Activated CD4-positive, alpha-beta T cell treated with anti-CD3 and anti-CD28 coated beads, Interleukin-2, amount 50 U/mL, for 16 hours (primary cell): ENCODE data around the gene NGF.

Source experiments
- DNase-seq: peaks from one replicate; pipeline ENCODE4 v3.0.0-alpha.2; 2020

The NGF gene

DNA sequence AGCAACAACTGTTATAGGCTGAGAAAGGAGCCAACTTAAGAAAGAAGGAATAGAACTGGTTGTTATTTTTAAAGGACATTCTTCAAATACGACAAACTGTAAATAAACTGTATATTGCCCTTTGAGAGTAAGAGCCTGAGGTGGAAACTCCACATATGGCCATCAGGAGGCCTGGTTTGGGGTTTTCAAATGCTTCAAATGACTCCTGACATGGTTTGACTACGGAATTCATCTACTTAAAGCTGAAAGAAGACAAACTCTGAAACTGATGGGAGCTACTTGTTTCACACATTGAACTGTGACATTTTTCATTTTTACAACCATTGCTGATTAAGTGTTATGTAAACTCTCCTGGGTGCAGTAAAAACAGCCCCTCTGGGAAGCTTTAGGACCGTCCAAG, 59.8 kb downstream of the NGF start:
- DNase-seq: no peak

DNA sequence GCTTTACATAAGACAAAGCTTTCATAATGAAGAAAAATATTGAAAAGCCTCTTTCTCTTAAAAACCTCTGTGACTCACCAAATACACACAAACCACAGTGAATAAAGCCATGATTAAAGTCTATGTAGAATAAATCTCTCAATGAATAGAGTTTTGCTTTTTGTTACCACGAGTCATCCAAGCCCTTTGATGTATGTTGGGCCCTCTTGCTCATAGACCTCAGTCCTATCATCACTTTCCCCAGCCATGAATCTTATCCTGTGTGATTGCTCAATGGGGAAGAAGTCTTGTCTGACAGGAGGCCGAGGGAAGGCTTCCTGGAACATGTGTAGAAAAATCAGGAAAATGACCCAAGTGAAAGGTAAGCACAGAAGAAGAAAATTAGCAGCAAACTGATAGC, 60.8 kb downstream of the NGF start:
- DNase-seq: no peak

- peak; percentile 24 for DNase-seq
Observed at GRCh38 chr1:115275216-115275615, 62.8 kb downstream of the NGF start.

- DNase-seq: no peak
Observed at GRCh38 chr1:115274467-115274866, 63.6 kb downstream of the NGF start.

DNA sequence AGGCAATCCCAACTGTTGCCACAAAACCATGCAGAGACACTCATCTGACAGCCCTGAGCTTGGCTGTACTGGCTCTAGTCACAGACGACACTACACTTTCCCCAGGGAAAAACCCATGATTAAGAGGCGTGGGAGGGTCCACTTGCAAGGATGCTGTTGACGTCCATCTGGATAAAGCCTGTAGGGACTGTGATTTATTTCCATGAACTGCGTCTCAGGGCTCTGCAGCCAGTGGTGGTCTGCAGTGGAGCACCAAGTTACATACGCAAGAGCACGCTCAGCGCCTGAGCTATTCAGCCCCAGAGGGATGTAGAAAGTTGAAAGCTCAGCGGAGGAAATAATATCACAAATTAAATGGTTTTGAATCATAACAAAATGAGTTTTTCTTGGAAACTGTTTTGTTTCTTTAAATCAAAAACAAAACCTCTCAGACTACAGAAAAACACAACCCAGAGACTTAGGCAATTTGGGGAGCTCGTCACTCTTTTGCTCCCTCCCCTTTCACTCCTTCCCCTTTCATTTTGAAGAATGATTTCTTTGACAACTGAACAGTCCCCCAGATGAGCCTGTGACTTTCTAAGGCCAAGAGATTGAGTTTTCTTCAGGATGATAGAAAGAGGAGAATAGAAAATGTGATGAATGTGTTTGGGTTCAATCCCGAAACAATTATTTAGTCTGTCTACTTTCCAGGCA, 71.2 kb downstream of the NGF start:
- DNase-seq: no peak

DNA sequence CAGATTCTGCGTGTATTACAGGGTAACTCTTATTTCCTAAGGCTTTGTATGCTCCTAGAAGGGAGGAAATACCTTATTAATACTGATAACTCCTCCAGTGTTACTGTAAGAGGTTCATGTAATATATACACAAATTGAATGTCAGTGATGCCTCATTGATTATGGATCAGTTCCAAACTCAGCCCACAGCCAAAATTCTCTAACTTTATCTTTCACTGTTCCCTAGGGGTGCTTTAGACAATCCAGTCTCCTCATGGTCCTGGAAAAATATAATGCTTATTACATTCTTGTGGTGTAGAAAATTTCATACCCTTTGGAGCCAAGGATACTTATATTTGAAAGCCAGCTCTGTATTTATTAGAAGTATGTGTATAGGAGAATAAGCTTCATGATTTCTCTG, 73.0 kb downstream of the NGF start:
- DNase-seq: no peak

- no peak for DNase-seq
Observed at GRCh38 chr1:115262886-115263285, 75.2 kb downstream of the NGF start.

DNA sequence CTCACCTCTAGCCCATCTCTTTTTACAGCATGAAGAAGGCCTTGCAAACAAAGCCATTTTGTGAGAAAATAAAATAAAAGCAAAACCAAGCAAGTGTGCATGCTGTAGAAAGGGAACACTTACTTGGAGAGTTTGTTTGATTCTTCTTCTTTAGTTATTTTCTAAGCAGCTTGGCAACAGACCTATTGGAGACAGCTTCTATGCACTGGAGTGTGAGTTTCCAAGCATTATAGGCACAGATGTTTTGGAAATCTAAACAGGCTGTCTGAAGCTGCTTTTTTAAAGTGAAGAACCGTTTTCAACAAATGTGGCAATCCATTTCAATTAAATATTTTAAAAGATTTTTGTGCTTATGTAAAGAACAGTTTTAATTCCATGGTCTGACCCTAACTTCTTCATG, 76.6 kb downstream of the NGF start:
- no peak for DNase-seq

DNA sequence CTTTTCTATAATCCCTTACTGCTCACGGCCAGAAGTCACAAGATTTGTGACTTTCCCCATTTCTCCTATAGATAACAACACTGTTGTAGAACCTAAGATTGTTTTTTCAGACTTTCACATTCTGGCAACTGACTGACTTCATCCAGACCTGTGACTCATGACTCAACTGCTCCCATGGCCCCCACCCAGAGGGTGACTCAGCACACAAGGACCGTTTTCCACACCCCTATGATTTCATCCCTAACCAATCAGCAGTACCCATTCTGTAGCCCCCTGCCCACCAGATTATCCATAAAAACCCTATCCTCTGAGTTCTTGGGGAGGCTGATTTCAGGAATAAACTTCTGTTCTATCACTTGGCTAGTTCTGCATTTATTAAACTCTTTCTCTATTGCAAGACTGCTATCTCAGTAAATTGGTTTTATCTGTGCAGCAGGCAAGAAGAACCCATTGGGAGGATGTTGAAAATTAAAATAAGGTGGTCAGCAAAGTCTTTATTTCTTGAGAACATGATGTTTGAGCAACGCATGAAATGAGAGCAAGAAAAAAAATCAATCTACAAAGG, 79.7 kb downstream of the NGF start:
- DNase-seq: no peak

GRCh38 chr1:115257591-115257990, 80.5 kb downstream of the NGF start:
- DNase-seq: no peak

DNA sequence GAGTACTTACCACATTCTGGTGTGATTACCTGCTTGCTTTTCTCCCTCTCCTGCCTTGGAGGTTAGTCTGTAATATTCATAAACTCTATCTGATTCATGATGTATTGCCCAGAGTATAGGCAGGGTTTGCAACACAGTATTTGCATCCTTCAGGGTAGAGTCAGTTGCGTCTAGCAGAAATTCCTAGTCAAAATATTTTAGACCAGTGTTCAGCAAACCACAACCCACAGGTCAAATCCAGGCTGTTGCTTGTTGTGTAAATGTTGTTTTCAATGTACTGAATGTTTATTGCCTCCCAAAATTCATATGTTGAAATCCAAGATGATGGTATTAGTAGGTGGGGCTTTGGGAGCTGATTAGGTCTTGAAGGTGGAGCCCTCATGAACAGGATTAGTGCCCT, 82.9 kb downstream of the NGF start:
- DNase-seq: no peak

- DNase-seq: no peak
Observed at GRCh38 chr1:115252585-115252984, 85.5 kb downstream of the NGF start.

DNA sequence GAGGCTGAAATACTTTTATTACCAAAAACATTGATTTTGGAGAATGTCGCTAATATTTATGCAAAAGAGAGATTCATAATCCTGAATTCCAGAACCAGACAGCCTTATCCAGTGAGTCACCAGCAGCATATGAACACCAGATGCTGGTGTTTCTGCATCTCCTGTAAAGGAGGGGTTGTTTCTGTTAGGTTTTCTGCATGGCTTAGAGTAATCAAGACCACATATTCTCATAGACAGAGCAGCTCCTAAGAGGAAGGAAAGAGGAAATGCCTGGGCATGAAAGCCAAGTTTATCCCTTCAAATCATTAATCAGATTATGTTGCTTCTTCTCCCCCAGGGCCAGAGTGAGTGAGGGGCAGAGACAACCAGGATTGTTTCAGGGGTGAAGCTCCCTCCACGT, 86.2 kb downstream of the NGF start:
- DNase-seq: no peak

DNA sequence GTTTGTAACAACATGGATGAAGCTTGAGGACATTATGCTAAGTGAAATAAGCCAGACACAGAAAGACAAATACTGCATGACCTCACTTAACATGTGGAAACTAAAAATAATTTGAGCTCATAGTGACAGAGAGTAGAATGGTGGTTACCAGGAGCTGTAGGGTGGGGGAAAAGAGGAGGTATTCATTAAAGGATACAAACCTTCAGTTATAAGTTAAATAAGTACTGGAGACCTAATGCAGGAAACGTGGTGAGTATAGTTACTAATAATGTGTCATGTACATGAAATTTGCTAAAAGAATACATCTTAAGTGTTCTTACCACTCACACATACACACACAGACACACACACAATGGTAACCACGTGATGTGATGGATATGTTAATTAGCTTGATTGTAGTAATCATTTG, 86.7 kb downstream of the NGF start:
- DNase-seq: no peak

DNA sequence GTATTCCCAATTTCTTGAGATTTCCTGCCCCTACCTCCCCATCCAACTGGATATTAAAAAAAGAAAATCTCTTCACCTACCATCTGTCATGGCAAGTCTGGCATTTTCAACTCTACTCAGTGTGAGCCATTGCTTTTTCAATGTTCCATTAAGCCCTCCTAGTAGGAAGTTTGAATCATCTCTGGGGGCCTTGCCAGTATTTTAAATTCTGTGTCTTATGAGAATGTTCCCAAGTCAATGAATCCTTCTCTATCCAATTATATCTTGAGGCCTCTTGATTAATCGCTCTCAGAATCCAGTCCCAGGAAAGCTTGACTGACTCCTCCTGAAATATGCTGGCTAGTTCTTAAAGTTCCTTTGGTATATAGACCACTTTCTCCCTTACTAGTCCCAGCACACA, 91.5 kb downstream of the NGF start:
- no peak for DNase-seq

DNA sequence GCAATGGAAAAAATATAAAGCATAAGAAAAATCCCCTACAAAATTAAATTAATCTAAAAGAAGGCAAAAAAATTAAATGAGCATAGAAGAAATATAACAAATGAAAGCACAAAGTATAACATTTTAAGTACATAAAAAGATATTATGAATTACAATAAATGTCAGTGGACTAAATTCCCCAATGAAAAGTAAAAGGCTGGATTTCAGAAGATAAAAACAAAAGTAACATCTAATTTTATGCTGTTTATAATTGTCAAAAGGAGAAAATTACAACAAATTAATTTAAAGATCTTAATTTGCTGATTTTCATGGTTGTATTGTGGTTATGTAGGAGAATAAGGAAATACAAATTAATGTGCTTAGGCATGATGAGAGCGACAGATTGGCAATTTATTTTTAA, 92.8 kb downstream of the NGF start:
- no peak for DNase-seq

GRCh38 chr1:115242543-115242942, 95.5 kb downstream of the NGF start:
- DNase-seq: no peak

- no peak for DNase-seq
Observed at GRCh38 chr1:115241309-115241708, 96.7 kb downstream of the NGF start.

- no peak for DNase-seq
Observed at GRCh38 chr1:115240297-115240696, 97.8 kb downstream of the NGF start.

DNA sequence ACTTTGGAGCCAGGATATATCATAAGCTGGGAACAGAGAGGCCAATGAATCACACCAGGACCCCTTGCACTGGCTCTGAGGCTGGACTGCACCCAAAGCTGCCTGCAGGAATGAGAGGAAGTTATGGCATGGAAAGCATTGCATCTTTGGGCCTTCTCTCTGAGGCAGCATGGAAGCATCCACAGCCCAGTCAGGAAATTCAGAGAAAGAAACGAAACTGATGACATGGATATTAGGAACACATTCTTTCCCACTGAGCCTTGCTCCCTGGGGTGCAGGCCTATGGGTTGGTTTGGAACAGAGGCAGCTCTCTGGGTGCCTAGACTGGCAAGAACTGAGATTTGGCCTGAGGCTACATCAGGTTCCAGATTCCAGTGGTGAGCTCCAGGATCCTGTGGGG, 98.6 kb downstream of the NGF start:
- no peak for DNase-seq

DNA sequence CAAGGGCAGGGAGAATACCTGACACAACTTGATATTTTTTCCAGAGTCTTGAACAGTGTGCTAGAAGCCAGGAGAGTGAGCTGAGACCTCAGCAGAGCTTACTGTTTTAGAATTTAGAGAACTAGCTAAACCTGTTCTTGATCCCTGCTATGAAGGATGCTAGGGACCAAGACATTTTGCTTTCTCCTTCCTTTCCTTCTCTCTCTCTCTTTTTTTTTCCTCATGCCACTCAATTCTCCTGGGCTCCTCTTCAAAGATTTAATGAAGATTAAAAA, 99.0 kb downstream of the NGF start:
- DNase-seq: no peak

DNA sequence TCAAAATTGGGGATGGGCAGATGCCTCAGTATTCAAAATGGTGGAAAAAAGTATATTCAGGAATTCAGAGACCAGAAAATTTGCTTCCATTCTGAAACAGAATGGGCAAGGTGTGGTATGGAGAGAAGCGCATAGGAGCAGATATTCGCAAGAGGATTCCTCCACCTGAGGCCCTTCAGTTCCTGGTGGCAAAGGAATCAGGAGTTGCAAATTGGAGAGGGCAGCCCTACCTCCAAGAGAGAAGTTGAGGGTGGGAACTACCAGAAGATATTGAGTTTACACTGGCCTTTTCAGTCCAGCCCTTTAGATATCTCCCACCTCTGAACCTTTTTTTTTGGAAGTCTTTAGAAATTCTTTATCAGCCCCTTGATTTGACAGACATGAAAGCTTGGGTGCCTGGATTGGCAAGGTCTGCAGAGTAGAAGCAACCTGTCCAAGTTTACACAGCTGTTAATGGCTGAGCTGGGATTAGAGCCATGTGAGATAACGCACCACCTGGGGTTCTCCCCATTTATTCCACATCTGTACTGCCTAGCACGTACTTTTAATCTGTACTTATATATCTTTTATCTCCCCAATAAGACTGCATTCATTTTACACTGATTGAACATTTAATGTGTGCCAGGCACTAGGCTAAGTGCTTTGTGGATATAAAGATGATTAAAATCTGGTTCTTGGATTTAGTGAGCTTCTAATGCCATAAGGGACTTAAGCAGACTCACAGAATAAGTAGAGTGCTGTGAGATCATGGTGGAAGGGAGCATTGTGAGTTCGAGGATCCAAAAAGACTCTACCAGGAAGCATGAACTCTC, 99.5 kb downstream of the NGF start:
- no peak for DNase-seq

DNA sequence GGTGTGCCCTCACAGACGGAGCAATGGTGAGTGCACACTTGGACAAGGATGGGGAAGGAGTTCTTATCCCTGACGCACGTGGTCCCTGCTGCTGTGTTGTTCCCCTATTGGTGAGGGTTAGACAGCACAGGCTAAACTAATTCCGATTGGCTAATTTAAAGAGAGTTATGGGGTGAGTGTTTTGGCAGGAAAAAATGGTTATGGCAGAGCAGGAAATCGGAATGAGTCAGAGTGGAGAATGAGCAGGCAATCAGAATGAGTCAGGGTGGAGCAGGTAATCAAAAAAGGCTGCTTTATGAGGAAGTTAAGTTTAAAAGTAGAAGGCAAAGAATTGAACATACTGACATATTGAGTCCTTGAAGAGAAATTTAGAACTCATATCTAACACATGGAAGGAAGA, 100.5 kb downstream of the NGF start:
- DNase-seq: peak; percentile 7

- no peak for DNase-seq
Observed at GRCh38 chr1:115237023-115237422, 101.0 kb downstream of the NGF start.
